A549 (cell line): ENCODE results near the gene ARHGAP23.
"Not testable (repeated sequence)": the region's sequence is repeated elsewhere in the genome, so short reads cannot be mapped to it uniquely, and the experiment has no call there.

Experiments
- CEBPB ChIP-seq, 2 experiments: fragments of >200 bp in 1 of 2; sonication (Bioruptor Twin) in 1 of 2; formaldehyde crosslinking in 1 of 2; IDR thresholded peaks; 2 replicates each; pipeline ENCODE4 v1.6.1; 2012 to 2016
- CHD2 ChIP-seq: fragments of 150-350 bp; IDR thresholded peaks from 2 replicates; pipeline ENCODE4 v1.6.1; 2014; ENCODE audit warnings: low read length; ENCODE audit not compliant: partially characterized antibody
- EP300 ChIP-seq, 2 experiments: fragments of >200 bp; sonication (Bioruptor Twin); formaldehyde crosslinking; IDR thresholded peaks; 2 replicates in 1 of 2; 3 replicates in 1 of 2; pipeline ENCODE4 v1.6.1; 2016 to 2017
- FOXS1 ChIP-seq: fragments of 250-450 bp; sonication (Bioruptor Pico); IDR thresholded peaks from 2 replicates; pipeline ENCODE4 v1.5.0; 2020; ENCODE audit warnings: mild to moderate bottlenecking, moderate library complexity
- MAFK ChIP-seq: fragments of 450-650 bp; IDR thresholded peaks from 2 replicates; pipeline ENCODE4 v1.6.1; 2014; ENCODE audit not compliant: partially characterized antibody
- TP53 ChIP-seq: fragments of 250-450 bp; sonication (Bioruptor Pico); IDR thresholded peaks from 2 replicates; pipeline ENCODE4 v1.5.0; 2021; ENCODE audit warnings: mild to moderate bottlenecking, moderate library complexity
- TF ChIP-seq, protein P1 (sequence below): fragments of >200 bp; sonication (Bioruptor Twin); formaldehyde crosslinking; IDR thresholded peaks from 3 replicates; pipeline ENCODE4 v1.6.1; 2016
- TF ChIP-seq, protein P2 (sequence below): fragments of >200 bp; sonication (Bioruptor Twin); formaldehyde crosslinking; IDR thresholded peaks from 3 replicates; pipeline ENCODE4 v1.5.1; 2016

DNA sequence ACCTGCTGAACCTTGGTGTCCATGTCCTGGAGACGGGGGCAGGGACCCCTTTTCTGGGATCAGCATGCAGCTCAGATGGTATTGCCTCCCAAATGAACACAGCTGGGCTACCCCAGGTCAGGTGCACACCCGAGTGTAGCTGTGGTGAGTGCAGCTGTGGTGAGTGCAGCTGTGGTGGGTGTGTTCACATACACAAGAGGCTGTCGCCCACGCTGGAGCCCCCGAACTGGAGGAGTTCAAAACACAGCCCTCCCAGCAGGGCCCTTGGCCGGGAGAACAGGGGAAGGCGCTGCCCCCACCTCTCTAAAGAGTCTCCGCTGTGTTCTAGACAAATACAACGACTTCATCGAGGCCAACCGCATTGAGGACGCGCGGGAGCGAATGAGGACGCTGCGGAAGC lies 61.5 kb downstream of the ARHGAP23 start:
- TF ChIP-seq MAFK; EP300 (IDR thresholded peaks at IDR 0.05); CHD2; FOXS1 (CRISPR knock-in tag); CEBPB (IDR thresholded peaks at IDR 0.05); TP53 (CRISPR knock-in tag): not testable (repeated sequence)
- TF ChIP-seq, protein P1, sequence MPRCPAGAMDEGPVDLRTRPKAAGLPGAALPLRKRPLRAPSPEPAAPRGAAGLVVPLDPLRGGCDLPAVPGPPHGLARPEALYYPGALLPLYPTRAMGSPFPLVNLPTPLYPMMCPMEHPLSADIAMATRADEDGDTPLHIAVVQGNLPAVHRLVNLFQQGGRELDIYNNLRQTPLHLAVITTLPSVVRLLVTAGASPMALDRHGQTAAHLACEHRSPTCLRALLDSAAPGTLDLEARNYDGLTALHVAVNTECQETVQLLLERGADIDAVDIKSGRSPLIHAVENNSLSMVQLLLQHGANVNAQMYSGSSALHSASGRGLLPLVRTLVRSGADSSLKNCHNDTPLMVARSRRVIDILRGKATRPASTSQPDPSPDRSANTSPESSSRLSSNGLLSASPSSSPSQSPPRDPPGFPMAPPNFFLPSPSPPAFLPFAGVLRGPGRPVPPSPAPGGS = not testable (repeated sequence)
- TF ChIP-seq, protein P2, sequence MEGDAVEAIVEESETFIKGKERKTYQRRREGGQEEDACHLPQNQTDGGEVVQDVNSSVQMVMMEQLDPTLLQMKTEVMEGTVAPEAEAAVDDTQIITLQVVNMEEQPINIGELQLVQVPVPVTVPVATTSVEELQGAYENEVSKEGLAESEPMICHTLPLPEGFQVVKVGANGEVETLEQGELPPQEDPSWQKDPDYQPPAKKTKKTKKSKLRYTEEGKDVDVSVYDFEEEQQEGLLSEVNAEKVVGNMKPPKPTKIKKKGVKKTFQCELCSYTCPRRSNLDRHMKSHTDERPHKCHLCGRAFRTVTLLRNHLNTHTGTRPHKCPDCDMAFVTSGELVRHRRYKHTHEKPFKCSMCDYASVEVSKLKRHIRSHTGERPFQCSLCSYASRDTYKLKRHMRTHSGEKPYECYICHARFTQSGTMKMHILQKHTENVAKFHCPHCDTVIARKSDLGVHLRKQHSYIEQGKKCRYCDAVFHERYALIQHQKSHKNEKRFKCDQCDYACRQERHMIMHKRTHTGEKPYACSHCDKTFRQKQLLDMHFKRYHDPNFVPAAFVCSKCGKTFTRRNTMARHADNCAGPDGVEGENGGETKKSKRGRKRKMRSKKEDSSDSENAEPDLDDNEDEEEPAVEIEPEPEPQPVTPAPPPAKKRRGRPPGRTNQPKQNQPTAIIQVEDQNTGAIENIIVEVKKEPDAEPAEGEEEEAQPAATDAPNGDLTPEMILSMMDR = not testable (repeated sequence)
